BJ (cell line): ENCODE results near the gene MACIR. TPM values are rescaled to one million over a fixed set of nuclear protein-coding genes. Genes with fewer than 3 reads are reported as not detected.
"Not testable (repeated sequence)": the region's sequence is repeated elsewhere in the genome, so short reads cannot be mapped to it uniquely, and the experiment has no call there.

Experiments
- CTCF ChIA-PET: fragments of 350-600 bp; formaldehyde crosslinking; extraction: SDS; loops from one replicate; lab custom pipeline; 2021; ENCODE audit warnings: antibody characterized with exemption, inconsistent platforms; lab: Yijun Ruan, JAX
- POLR2A ChIA-PET: fragments of 300-600 bp; sonication (Branson Sonifier 250); formaldehyde crosslinking; extraction: SDS; loops from one replicate; lab custom pipeline; 2021; ENCODE audit warnings: antibody characterized with exemption; lab: Charles Lee
- DNase-seq: peaks from one replicate; pipeline ENCODE4 v3.0.0-alpha.2; 2011; ENCODE audit warnings: low read depth
- H3K27me3 ChIP-seq: 2 replicates; pipeline ENCODE4 v1.6.0; 2011; ENCODE audit warnings: low read length; ENCODE audit not compliant: control insufficient read depth, insufficient read depth
- H3K36me3 ChIP-seq: 2 replicates; pipeline ENCODE4 v1.5.1; 2011; ENCODE audit warnings: low read length; ENCODE audit not compliant: control insufficient read depth, insufficient read depth
- H3K4me3 ChIP-seq: 2 replicates; pipeline ENCODE4 v1.5.1; 2011; ENCODE audit warnings: low read depth, mild to moderate bottlenecking, control low read depth, low read length
- CTCF ChIP-seq: IDR thresholded peaks from 2 replicates; pipeline ENCODE4 v1.5.1; 2011; ENCODE audit warnings: low read depth, mild to moderate bottlenecking, control low read depth, inconsistent platforms, low read length, moderate library complexity; ENCODE audit not compliant: insufficient read depth
- polyA plus RNA-seq: library from polyadenylated mRNA; depleted of rRNA; stranded (reverse); fragments of >200 nt; gene quantifications from 2 replicates; pipeline ENCODE4 v1.2.3, GENCODE V29; 2011

The MACIR gene
- polyA plus RNA-seq, 1 experiment = 29.1 TPM

- no peak overlapping the region for H3K4me3 ChIP-seq
- ChIA-PET POLR2A (no interaction called here), CTCF (interaction anchor here (1.6 to 4.3 kb wide), 2 partner anchors 9 to 16 kb away, joined by 4 to 33 read pairs; no protein-coding TSS in a partner anchor)
- DNase-seq = no peak
- no peaks in the 10 kb centered on the region for H3K27me3 ChIP-seq
- no peak for TF ChIP-seq CTCF
- H3K36me3 ChIP-seq = no peaks in the 10 kb centered on the region
Observed at GRCh38 chr5:103216137-103216536, 42.4 kb upstream of the MACIR start.

- CTCF ChIA-PET = interaction anchor here (1.7 to 4.3 kb wide), 2 partner anchors 8 to 12 kb away, joined by 3 to 33 read pairs; no protein-coding TSS in a partner anchor
- no peak for DNase-seq
- POLR2A ChIA-PET = interaction anchor here (0.6 kb wide), 1 partner anchor 748 kb away, joined by 3 read pairs; no protein-coding TSS in a partner anchor
- no peak for TF ChIP-seq CTCF
- Histone ChIP-seq H3K27me3 (no peaks in the 10 kb centered on the region), H3K4me3 (no peak overlapping the region), H3K36me3 (no peaks in the 10 kb centered on the region)
Observed at GRCh38 chr5:103216697-103217096, 41.9 kb upstream of the MACIR start.

DNA sequence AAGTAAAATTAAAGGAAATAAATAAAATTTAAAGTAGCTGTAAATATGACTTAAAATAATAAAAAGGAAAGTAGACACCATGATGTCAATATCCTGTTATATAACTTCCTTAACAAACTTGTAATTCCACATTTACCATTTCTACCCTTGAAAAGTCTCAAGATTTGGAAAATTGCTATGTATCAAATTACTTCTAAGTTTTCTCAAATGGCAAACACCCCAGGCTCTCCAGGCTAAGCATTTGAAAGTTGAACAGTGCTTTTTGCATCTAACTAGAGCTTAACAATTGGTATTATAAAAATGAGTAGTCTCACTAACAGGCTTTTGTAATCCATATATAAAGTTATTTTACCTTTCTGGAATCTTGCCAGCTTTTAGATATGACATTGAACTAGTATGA is 41.5 kb upstream of the MACIR start:
- ChIA-PET POLR2A (interaction anchor here (0.6 kb wide), 1 partner anchor 748 kb away, joined by 3 read pairs; no protein-coding TSS in a partner anchor), CTCF (interaction anchor here (1.7 to 4.3 kb wide), 2 partner anchors 8 to 13 kb away, joined by 3 to 33 read pairs; no protein-coding TSS in a partner anchor)
- H3K36me3 ChIP-seq = no peaks in the 10 kb centered on the region
- no peak for TF ChIP-seq CTCF
- DNase-seq = no peak
- no peaks in the 10 kb centered on the region for H3K27me3 ChIP-seq
- no peak overlapping the region for H3K4me3 ChIP-seq

DNA sequence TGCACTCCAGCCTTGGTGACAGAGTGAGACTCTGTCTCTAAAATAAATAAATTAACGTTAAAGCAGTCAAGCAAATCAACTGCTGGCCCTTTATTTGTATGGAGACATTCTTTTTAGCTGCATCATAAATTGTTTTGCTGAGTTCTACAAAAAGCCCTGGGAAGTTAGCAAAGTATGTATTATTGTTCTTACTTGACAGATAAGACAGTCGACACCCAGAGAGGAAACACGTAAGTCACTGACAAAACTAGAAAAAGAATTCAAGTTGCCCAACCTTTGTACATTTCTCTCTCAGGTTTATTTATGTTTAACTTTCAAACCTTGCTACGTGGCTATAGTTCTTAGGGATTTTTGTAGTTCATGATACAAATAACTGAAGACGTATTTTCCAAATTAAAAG is 40.4 kb upstream of the MACIR start:
- ChIA-PET POLR2A (no interaction called here), CTCF (interaction anchor here (1.0 to 1.7 kb wide), 2 partner anchors 14 kb away, joined by 3 to 4 read pairs; no protein-coding TSS in a partner anchor)
- TF ChIP-seq CTCF = no peak
- Histone ChIP-seq H3K4me3 (no peak overlapping the region), H3K27me3 (no peaks in the 10 kb centered on the region), H3K36me3 (no peaks in the 10 kb centered on the region)
- no peak for DNase-seq

GRCh38 chr5:103219074-103219473 is 39.5 kb upstream of the MACIR start:
- POLR2A ChIA-PET, DNase-seq, H3K4me3 ChIP-seq, H3K36me3 ChIP-seq, H3K27me3 ChIP-seq: not testable (repeated sequence)
- CTCF ChIA-PET = interaction anchor here (1.0 kb wide), 1 partner anchor 13 kb away, joined by 4 read pairs; no protein-coding TSS in a partner anchor
